Liver (tissue), 9 donors: Measurements from ENCODE around the gene STEAP2. TPM values are rescaled to one million over a fixed set of nuclear protein-coding genes. Genes with fewer than 3 reads are reported as not detected.

Experiments
- DNase-seq: peaks from one replicate; pipeline ENCODE4 v3.0.0-alpha.2; 2017; ENCODE audit warnings: low spot score
- H3K27ac ChIP-seq, 2 donors: one replicate each; pipeline ENCODE4 v1.7.0; 2013; ENCODE audit warnings: inconsistent platforms in 2 of 2, low read length in 2 of 2, control low read depth in 1 of 2, low read depth in 1 of 2, mild to moderate bottlenecking in 1 of 2
- H3K27me3 ChIP-seq, 4 donors: one replicate each; pipeline versions ENCODE4 v1.6.1 to v1.7.0; 2013; ENCODE audit warnings: low read length in 3 of 4, inconsistent platforms in 1 of 4, mild to moderate bottlenecking in 1 of 4, moderate library complexity in 1 of 4; ENCODE audit not compliant: control insufficient read depth in 4 of 4, insufficient read depth in 4 of 4
- H3K36me3 ChIP-seq, 4 donors: one replicate each; pipeline versions ENCODE4 v1.6.1 to v1.7.0; 2013; ENCODE audit warnings: low read length in 3 of 4, mild to moderate bottlenecking in 3 of 4, low read depth in 1 of 4, moderate library complexity in 1 of 4; ENCODE audit not compliant: control insufficient read depth in 4 of 4, insufficient read depth in 3 of 4
- H3K4me1 ChIP-seq, 4 donors: one replicate each; pipeline versions ENCODE4 v1.6.1 to v1.7.0; 2013; ENCODE audit warnings: low read length in 3 of 4, mild to moderate bottlenecking in 3 of 4, moderate library complexity in 1 of 4; ENCODE audit not compliant: control insufficient read depth in 4 of 4, insufficient read depth in 4 of 4
- H3K4me3 ChIP-seq, 3 donors: one replicate each; pipeline versions ENCODE4 v1.6.1 to v1.7.0; 2013; ENCODE audit warnings: low read length in 3 of 3, control low read depth in 1 of 3, low read depth in 1 of 3, mild to moderate bottlenecking in 1 of 3
- H3K9ac ChIP-seq, 2 donors: one replicate each; pipeline ENCODE4 v1.7.0; 2013; ENCODE audit warnings: low read length in 2 of 2, mild to moderate bottlenecking in 2 of 2, moderate library complexity in 2 of 2, control low read depth in 1 of 2, low read depth in 1 of 2
- H3K9me3 ChIP-seq, 4 donors: one replicate each; pipeline versions ENCODE4 v1.6.1 to v1.7.0; 2013; ENCODE audit warnings: low read length in 3 of 4; ENCODE audit not compliant: control insufficient read depth in 4 of 4
- ATF3 ChIP-seq: IDR thresholded peaks from 2 replicates; pipeline ENCODE4 v1.6.1; 2016; ENCODE audit warnings: antibody characterized with exemption
- CTCF ChIP-seq: fragments of 150-350 bp; IDR thresholded peaks from 2 replicates; pipeline ENCODE4 v1.5.1; 2017; ENCODE audit warnings: improper control_type of control experiment, low read depth, low read length; ENCODE audit not compliant: missing input control
- EGR1 ChIP-seq, 2 donors: IDR thresholded peaks; 2 replicates each; pipeline ENCODE4 v1.6.1; 2016 to 2018; ENCODE audit warnings: antibody characterized with exemption in 2 of 2, low read depth in 2 of 2
- FOXA1 ChIP-seq: IDR thresholded peaks from 2 replicates; pipeline ENCODE4 v1.6.1; 2016; ENCODE audit warnings: antibody characterized with exemption
- FOXA2 ChIP-seq: IDR thresholded peaks from 2 replicates; pipeline ENCODE4 v1.6.1; 2016; ENCODE audit warnings: antibody characterized with exemption
- GABPA ChIP-seq, 2 donors: IDR thresholded peaks in 1 of 2; conservative IDR thresholded peaks in 1 of 2; 2 replicates each; pipeline ENCODE4 v1.6.1; 2016; ENCODE audit warnings: antibody characterized with exemption in 2 of 2, mild to moderate bottlenecking in 1 of 2, moderate library complexity in 1 of 2
- HNF4A ChIP-seq, 2 donors: conservative IDR thresholded peaks; 2 replicates each; pipeline ENCODE4 v1.6.1; 2016; ENCODE audit warnings: antibody characterized with exemption in 2 of 2, mild to moderate bottlenecking in 2 of 2
- HNF4G ChIP-seq: IDR thresholded peaks from 2 replicates; pipeline ENCODE4 v1.6.1; 2016; ENCODE audit warnings: antibody characterized with exemption
- JUND ChIP-seq, 2 donors: IDR thresholded peaks; 2 replicates each; pipeline ENCODE4 v1.6.1; 2016; ENCODE audit warnings: antibody characterized with exemption in 2 of 2
- MAX ChIP-seq: IDR thresholded peaks from 2 replicates; pipeline ENCODE4 v1.6.1; 2016; ENCODE audit warnings: antibody characterized with exemption
- NR2F2 ChIP-seq: IDR thresholded peaks from 2 replicates; pipeline ENCODE4 v1.6.1; 2016; ENCODE audit warnings: antibody characterized with exemption
- RAD21 ChIP-seq, 2 donors: IDR thresholded peaks; 2 replicates each; pipeline ENCODE4 v1.6.1; 2016; ENCODE audit warnings: antibody characterized with exemption in 2 of 2, mild to moderate bottlenecking in 2 of 2
- REST ChIP-seq: IDR thresholded peaks from 2 replicates; pipeline ENCODE4 v1.6.1; 2016; ENCODE audit warnings: antibody characterized with exemption, mild to moderate bottlenecking
- RXRA ChIP-seq, 2 donors: IDR thresholded peaks; 2 replicates each; pipeline ENCODE4 v1.6.1; 2017 to 2018; ENCODE audit warnings: antibody characterized with exemption in 2 of 2, mild to moderate bottlenecking in 1 of 2
- SP1 ChIP-seq: IDR thresholded peaks from 2 replicates; pipeline ENCODE4 v1.6.1; 2018; ENCODE audit warnings: antibody characterized with exemption, mild to moderate bottlenecking
- TAF1 ChIP-seq: conservative IDR thresholded peaks from 2 replicates; pipeline ENCODE4 v1.6.1; 2016; ENCODE audit warnings: antibody characterized with exemption, mild to moderate bottlenecking
- YY1 ChIP-seq: IDR thresholded peaks from 2 replicates; pipeline ENCODE4 v1.6.1; 2016; ENCODE audit warnings: antibody characterized with exemption, mild to moderate bottlenecking
- ZBTB33 ChIP-seq: IDR thresholded peaks from 2 replicates; pipeline ENCODE4 v1.6.1; 2016; ENCODE audit warnings: antibody characterized with exemption
- WGBS: extraction: QIAGEN DNeasy Blood & Tissue Kit; methylation state at CpG from one replicate; pipeline ENCODE4 v1.1.7; 2013; 5-methylcytosine and 5-hydroxymethylcytosine counted together
- polyA plus RNA-seq, 2 donors: library from polyadenylated mRNA; stranded (reverse) in 1 of 2; unstranded in 1 of 2; fragments of 200-250 nt in 1 of 2; fragments of >200 nt in 1 of 2; fragmentation: Nextera tagmentation in 1 of 2; extraction: Ambion mirVana in 1 of 2; gene quantifications; one replicate each; pipeline versions ENCODE4 v1.2.1 to v1.2.3, GENCODE V29; 2013 to 2015
- total RNA-seq, 2 donors: library from RNA; depleted of rRNA; stranded (reverse); fragments of >200 nt; gene quantifications; one replicate each; pipeline ENCODE4 v1.2.3, GENCODE V29; 2014
- donor health status: healthy.
- donor health status: healthy.
- donor health status: healthy.
- donor health status: healthy.
- donor health status: healthy.

The STEAP2 gene
- total and polyA plus RNA-seq, 4 donors, result 1.2 to 25.9 (median 5.2) TPM

- no peak for TF ChIP-seq ZBTB33
- TF ChIP-seq HNF4G, result no peak
- no peak for TF ChIP-seq ATF3
These were observed 32.8 kb upstream of the STEAP2 start (continued) for GRCh38 chr7:90178679-90179278.

GRCh38 chr7:90180011-90180585 lies 31.4 kb upstream of the STEAP2 start:
- WGBS, result 70% methylated on average over 1 of the region's 1 CpG
- H3K36me3 ChIP-seq, result no peaks in the 10 kb centered on the region

More at GRCh38 chr7:90180011-90180585, 31.4 kb upstream of the STEAP2 start:
- H3K27ac ChIP-seq, result no peak overlapping the region
- no peak for DNase-seq
- no peaks in the 10 kb centered on the region for H3K9me3 ChIP-seq
- TF ChIP-seq CTCF (no peak), GABPA (IDR thresholded peaks at IDR 0.05 in 1 of 2, conservative IDR thresholded peaks at IDR 0.05 in 1 of 2) (no peak), ATF3 (peak; percentile 65), RXRA (IDR thresholded peaks at IDR 0.05) (peak in 1 of 2 donors; percentile 22), JUND (IDR thresholded peaks at IDR 0.05) (no peak), SP1 (peak; percentile 20), NR2F2 (no peak), HNF4A (conservative IDR thresholded peaks at IDR 0.05) (peak in 1 of 2 donors; percentile 29), FOXA2 (no peak), RAD21 (IDR thresholded peaks at IDR 0.05) (no peak), TAF1 (no peak), REST (no peak), FOXA1 (no peak), EGR1 (IDR thresholded peaks at IDR 0.05; ENCODE audit: low read depth in 2 of 2) (no peak), YY1 (no peak), HNF4G (no peak), MAX (no peak)
- H3K27me3 ChIP-seq, result no peaks in the 10 kb centered on the region
- no peak overlapping the region for H3K4me3 ChIP-seq
- H3K4me1 ChIP-seq, result peaks cover 0 to 7% (median 3%) of the 10 kb centered on the region in 4 donors
- H3K9ac ChIP-seq, result no peak overlapping the region
